ENCODE measurements around the gene PRKG2. TPM values are rescaled to one million over a fixed set of nuclear protein-coding genes. Genes with fewer than 3 reads are reported as not detected.

The PRKG2 gene
- total RNA-seq, 2 donors from 2014 or later = 0.99 to 2.9 TPM

- Histone ChIP-seq H3K4me3 (no peak overlapping the region), H3K27ac (no peak overlapping the region), H3K27me3 (no peaks in the 10 kb centered on the region), H3K36me3 (replicated peaks in 1 of 2; ENCODE audit: insufficient read depth in 1 of 2, low read depth in 2 of 2) (no peaks in the 10 kb centered on the region), H3K4me1 (no peaks in the 10 kb centered on the region), H3K9me3 (no peaks in the 10 kb centered on the region)
- WGBS, 2 donors = 52% methylated on average over 5 of the region's 5 CpGs
- no peak for DNase-seq
- no peak for ATAC-seq
- no peak for TF ChIP-seq POLR2A (IDR thresholded peaks at IDR 0.05)
- TF ChIP-seq, protein P1, sequence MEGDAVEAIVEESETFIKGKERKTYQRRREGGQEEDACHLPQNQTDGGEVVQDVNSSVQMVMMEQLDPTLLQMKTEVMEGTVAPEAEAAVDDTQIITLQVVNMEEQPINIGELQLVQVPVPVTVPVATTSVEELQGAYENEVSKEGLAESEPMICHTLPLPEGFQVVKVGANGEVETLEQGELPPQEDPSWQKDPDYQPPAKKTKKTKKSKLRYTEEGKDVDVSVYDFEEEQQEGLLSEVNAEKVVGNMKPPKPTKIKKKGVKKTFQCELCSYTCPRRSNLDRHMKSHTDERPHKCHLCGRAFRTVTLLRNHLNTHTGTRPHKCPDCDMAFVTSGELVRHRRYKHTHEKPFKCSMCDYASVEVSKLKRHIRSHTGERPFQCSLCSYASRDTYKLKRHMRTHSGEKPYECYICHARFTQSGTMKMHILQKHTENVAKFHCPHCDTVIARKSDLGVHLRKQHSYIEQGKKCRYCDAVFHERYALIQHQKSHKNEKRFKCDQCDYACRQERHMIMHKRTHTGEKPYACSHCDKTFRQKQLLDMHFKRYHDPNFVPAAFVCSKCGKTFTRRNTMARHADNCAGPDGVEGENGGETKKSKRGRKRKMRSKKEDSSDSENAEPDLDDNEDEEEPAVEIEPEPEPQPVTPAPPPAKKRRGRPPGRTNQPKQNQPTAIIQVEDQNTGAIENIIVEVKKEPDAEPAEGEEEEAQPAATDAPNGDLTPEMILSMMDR (IDR thresholded peaks at IDR 0.05) = no peak
- intact Hi-C loops (cut with DNase I) = no loop called here
Measured at GRCh38 chr4:81042578-81043365, 172.2 kb downstream of the PRKG2 start.

- no peak for TF ChIP-seq POLR2A (IDR thresholded peaks at IDR 0.05)
- TF ChIP-seq, protein P1 (IDR thresholded peaks at IDR 0.05) = peak; percentile 45 to 69 (median 54)
- Histone ChIP-seq H3K9me3 (no peaks in the 10 kb centered on the region), H3K27me3 (no peaks in the 10 kb centered on the region), H3K4me1 (no peaks in the 10 kb centered on the region), H3K4me3 (no peak overlapping the region), H3K27ac (no peak overlapping the region), H3K36me3 (replicated peaks in 1 of 2; ENCODE audit: insufficient read depth in 1 of 2, low read depth in 2 of 2) (no peaks in the 10 kb centered on the region)
- DNase-seq = no peak
- intact Hi-C loops (cut with DNase I) = no loop called here
- WGBS, 2 donors = 16 to 18% methylated on average over 4 of the region's 4 CpGs
- no peak for ATAC-seq
Measured at GRCh38 chr4:81040012-81040659, 174.9 kb downstream of the PRKG2 start.

DNA sequence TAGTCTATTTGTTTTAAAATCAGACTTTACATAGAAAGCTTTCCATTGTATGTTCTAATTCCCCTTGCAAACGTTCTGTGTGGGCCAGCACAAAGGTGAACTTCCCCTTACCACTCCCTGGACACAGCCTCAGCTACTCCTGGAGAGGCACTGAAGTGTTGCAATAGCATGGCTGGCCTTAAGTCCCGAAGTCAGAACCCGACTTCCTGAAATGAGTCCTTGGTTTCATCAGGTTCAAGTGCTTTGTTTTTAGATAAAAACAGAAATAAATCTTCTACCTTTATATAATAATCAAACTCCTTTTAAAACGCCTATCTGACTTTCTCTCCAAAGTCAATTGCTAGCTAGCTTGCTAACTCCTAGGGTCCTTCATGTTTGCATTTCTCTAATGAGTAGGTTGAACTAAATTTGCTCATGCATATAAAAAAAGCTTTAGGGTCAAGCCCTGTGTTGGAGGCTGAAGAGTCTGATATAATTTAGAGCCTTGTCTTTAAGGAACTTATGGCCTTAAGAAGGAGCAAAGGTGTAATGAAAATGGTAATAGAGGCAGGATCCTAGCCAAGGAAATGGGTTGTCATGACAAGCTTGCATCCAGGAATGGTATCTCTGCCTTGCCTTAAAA is 175.6 kb downstream of the PRKG2 start:
- no peak for ATAC-seq
- Histone ChIP-seq H3K27me3 (no peaks in the 10 kb centered on the region), H3K27ac (no peak overlapping the region), H3K4me1 (no peaks in the 10 kb centered on the region), H3K9me3 (no peaks in the 10 kb centered on the region), H3K36me3 (replicated peaks in 1 of 2; ENCODE audit: insufficient read depth in 1 of 2, low read depth in 2 of 2) (no peaks in the 10 kb centered on the region), H3K4me3 (no peak overlapping the region)
- intact Hi-C loops (cut with DNase I) = no loop called here
- 22 to 23% methylated on average over 4 of the region's 4 CpGs for WGBS, 2 donors
- DNase-seq = no peak
- TF ChIP-seq, protein P1 (IDR thresholded peaks at IDR 0.05) = no peak
- TF ChIP-seq POLR2A (IDR thresholded peaks at IDR 0.05) = no peak

- ATAC-seq (no peak), DNase-seq (no peak)
- Histone ChIP-seq H3K27ac (no peak overlapping the region), H3K4me3 (no peak overlapping the region), H3K9me3 (no peaks in the 10 kb centered on the region), H3K4me1 (no peaks in the 10 kb centered on the region), H3K36me3 (replicated peaks in 1 of 2; ENCODE audit: insufficient read depth in 1 of 2, low read depth in 2 of 2) (no peaks in the 10 kb centered on the region), H3K27me3 (no peaks in the 10 kb centered on the region)
- intact Hi-C loops (cut with DNase I) = no loop called here
- WGBS, 2 donors = 57 to 83% methylated on average over 1 of the region's 1 CpG
- TF ChIP-seq POLR2A (IDR thresholded peaks at IDR 0.05) = no peak
- TF ChIP-seq, protein P1 (IDR thresholded peaks at IDR 0.05) = no peak
Measured at GRCh38 chr4:81038636-81039350, 176.2 kb downstream of the PRKG2 start.

Other genes starting within 250 kb of the PRKG2 start
- under 1 TPM in 1 of 2 donors, not detected in 1; 0.26 TPM for gene BMP3, start 184.5 kb downstream of the PRKG2 start, total RNA-seq